ENCODE measurements around the gene MEG3. TPM values are rescaled to one million over a fixed set of nuclear protein-coding genes. Genes with fewer than 3 reads are reported as not detected.

MEG3 gene
- total RNA-seq, 4 donors from 2014 or later, result 34.9 to 169 (median 117) TPM

DNA sequence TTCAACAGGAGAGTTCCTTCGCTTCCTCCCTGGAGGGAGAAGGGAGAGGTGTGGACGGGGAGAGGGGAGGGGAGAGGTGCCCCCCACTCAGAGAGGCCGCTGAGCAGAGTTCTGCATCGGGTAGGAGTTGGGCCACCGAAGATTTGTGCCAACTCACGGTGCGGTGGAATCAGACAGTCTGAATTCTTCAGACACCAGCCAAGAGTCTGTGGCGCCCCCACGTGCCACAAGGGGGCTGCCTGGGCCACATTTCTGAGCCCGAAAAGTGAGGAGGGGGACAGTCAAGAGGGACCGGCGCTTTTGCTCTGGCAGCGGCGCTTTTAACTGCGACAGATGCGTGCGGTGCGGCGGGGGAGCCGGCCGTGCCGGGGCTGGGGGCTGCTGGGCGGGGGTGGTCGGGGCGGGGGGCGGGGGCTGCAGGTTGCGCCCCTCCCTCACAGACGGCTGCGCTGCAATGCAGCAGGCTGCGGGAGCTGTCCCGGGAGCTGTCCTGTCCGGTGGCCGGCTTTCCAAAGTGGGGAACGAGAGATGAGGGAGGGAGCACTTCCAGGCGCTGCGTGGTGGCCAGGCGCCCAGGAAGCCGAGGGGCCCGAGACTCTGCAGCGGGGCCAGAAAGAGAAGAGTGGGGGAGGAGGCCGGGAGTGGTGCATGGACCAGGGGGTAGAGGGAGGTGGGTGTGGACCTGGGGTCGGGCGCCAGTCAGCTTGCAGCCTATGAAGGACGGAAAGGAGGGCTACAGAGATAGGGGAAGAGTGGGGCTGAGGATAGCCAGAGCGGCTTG is 78.6 kb downstream of the MEG3 start:
- ATAC-seq (ENCODE audit: low FRiP score) (no peak), DNase-seq (ENCODE audit: low spot score) (no peak)
- TF ChIP-seq, protein P1, sequence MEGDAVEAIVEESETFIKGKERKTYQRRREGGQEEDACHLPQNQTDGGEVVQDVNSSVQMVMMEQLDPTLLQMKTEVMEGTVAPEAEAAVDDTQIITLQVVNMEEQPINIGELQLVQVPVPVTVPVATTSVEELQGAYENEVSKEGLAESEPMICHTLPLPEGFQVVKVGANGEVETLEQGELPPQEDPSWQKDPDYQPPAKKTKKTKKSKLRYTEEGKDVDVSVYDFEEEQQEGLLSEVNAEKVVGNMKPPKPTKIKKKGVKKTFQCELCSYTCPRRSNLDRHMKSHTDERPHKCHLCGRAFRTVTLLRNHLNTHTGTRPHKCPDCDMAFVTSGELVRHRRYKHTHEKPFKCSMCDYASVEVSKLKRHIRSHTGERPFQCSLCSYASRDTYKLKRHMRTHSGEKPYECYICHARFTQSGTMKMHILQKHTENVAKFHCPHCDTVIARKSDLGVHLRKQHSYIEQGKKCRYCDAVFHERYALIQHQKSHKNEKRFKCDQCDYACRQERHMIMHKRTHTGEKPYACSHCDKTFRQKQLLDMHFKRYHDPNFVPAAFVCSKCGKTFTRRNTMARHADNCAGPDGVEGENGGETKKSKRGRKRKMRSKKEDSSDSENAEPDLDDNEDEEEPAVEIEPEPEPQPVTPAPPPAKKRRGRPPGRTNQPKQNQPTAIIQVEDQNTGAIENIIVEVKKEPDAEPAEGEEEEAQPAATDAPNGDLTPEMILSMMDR (IDR thresholded peaks at IDR 0.05), result no peak

DNA sequence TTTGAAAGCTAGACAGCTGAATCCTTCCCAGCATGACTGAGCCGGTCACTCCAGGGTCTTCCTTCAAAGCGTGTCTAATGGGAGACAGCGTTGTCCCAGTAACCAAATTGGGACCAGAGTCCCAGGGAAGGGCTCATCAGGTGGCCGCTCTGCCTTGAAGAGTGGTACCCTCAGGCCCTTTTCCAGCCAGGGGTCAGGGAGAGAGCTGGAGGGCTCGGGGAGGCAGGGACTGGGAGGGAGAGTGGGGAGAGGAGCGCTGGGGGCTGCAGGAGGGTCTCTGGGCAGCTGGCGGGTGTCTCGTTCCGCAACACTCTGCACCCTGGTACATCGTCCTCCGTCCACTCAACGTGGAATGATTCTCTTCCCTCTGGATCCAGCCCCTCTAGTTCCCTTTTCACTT is 79.2 kb downstream of the MEG3 start:
- TF ChIP-seq, protein P1 (IDR thresholded peaks at IDR 0.05), result no peak
- no peak for ATAC-seq (ENCODE audit: low FRiP score)
- no peak for DNase-seq (ENCODE audit: low spot score)

DNA sequence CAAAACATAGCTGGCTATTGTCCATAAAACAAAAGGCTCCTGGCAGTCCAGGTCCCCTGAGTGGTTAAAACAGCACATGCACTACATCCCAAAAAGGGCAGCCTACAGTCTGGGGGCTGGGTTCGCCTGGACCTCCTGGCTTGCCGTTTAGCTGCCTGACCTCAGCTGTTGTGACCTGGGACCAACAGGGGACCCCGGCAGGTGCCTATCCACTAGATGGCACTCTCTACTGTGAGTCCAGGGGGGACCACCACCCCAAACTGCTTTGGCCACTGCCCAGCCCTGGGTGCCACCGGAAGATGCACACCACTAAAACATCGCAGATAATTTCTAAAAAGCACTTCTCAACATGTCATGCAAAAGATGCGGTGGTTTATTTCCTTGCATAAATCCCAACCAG is 80.5 kb downstream of the MEG3 start:
- TF ChIP-seq, protein P1 (IDR thresholded peaks at IDR 0.05), result no peak
- ATAC-seq (ENCODE audit: low FRiP score) (no peak), DNase-seq (ENCODE audit: low spot score) (no peak)

DNA sequence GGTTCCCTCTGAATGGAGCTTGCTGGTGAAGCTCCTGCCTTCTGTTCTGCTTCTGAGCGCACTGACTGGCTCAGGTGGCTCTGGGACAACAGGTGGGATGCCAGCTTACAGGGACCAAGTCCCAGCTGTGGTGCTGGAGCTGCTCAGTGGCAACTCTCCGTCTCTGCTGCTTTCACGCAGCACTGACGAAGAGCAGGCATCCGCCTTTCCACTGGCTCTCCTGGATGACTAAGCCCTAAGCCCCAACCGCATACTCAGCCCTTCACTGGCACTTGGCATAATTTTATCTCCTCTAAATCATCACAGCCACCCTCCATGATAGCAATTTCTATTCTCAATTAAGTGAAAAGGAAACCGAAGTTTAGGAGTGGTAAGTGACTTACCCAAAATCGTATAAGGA is 81.3 kb downstream of the MEG3 start:
- DNase-seq (ENCODE audit: low spot score) (no peak), ATAC-seq (ENCODE audit: low FRiP score) (no peak)
- TF ChIP-seq, protein P1 (IDR thresholded peaks at IDR 0.05), result no peak

DNA sequence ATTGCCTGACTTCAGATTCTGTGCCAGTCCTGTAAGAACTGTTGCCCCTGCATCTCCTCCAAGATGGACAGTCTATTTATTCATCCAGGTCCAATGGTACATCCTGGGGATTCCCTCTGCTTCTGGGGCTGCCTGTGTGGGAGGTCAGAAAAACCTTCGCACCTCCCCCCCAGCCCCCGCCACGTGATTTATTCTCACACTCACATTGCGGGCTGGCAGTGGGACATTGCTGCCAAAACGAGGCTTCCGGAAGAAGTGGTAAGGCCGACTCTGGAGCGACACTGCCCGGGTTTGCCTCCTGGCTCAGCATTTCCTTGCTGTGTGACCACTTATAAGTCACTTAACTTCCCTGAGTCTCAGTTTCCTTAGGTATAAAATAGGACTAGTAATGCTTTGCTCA is 83.5 kb downstream of the MEG3 start:
- DNase-seq (ENCODE audit: low spot score) (no peak), ATAC-seq (ENCODE audit: low FRiP score) (no peak)
- TF ChIP-seq, protein P1 (IDR thresholded peaks at IDR 0.05), result no peak

Small RNAs within 50 kb of the gene (small RNA-seq; reads per million reads assigned to genes)
- not detected for gene AL117190.3
- gene MIR127, result not detected
- gene MIR136, result not detected
- not detected for gene MIR2392
- gene MIR337, result 1.4 reads per million, percentile 15 among the genes with 10 or more reads in this experiment
- gene MIR431, result not detected
- gene MIR432, result not detected
- gene MIR433, result not detected
- 3.0 reads per million, percentile 60 among the genes with 10 or more reads in this experiment for gene MIR493
- gene RF01928, result not detected
- not detected for gene RF02145
- 2.8 reads per million, percentile 58 among the genes with 10 or more reads in this experiment for gene SNORD112

Other genes starting within 250 kb of the MEG3 start
- gene BEGAIN, start 238.7 kb upstream of the MEG3 start, total RNA-seq, result 1 to 10 TPM; 1.0 to 8.6 (median 1.6) TPM
- gene DLK1, start 99.2 kb upstream of the MEG3 start, total RNA-seq, result not detected
- gene RTL1, start 77.6 kb downstream of the MEG3 start, total RNA-seq, result not detected

Measured in omental fat pad (tissue), 4 donors.